ENCODE results near the gene CCK. TPM values are rescaled to one million over a fixed set of nuclear protein-coding genes. Genes with fewer than 3 reads are reported as not detected.

Gene CCK
- polyA plus RNA-seq, 1 experiment, result 3.7 TPM

GRCh38 chr3:42264399-42265058, 1.5 kb downstream of the CCK start:
- ChIA-PET CTCF (no interaction called here), POLR2A (no interaction called here)
- TF ChIP-seq, protein P1, sequence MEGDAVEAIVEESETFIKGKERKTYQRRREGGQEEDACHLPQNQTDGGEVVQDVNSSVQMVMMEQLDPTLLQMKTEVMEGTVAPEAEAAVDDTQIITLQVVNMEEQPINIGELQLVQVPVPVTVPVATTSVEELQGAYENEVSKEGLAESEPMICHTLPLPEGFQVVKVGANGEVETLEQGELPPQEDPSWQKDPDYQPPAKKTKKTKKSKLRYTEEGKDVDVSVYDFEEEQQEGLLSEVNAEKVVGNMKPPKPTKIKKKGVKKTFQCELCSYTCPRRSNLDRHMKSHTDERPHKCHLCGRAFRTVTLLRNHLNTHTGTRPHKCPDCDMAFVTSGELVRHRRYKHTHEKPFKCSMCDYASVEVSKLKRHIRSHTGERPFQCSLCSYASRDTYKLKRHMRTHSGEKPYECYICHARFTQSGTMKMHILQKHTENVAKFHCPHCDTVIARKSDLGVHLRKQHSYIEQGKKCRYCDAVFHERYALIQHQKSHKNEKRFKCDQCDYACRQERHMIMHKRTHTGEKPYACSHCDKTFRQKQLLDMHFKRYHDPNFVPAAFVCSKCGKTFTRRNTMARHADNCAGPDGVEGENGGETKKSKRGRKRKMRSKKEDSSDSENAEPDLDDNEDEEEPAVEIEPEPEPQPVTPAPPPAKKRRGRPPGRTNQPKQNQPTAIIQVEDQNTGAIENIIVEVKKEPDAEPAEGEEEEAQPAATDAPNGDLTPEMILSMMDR (IDR thresholded peaks at IDR 0.05; ENCODE audit: low read depth, low read length), result no peak
- no peak for DNase-seq (ENCODE audit: low read depth, low spot score)
- H3K4me3 ChIP-seq (ENCODE audit: low read depth, low read length), result no peak overlapping the region
- peaks cover 8% of the 10 kb centered on the region; the same call in 1 of the 2 replicates for H3K9me3 ChIP-seq (ENCODE audit: control insufficient read depth, insufficient read depth, low read length)
- no peak overlapping the region for H3K27ac ChIP-seq (ENCODE audit: low read depth, low read length)
- H3K27me3 ChIP-seq (ENCODE audit: control insufficient read depth, insufficient read depth, low read length), result peaks cover 59% of the 10 kb centered on the region

GRCh38 chr3:42263354-42264346, 2.3 kb downstream of the CCK start:
- TF ChIP-seq, protein P1 (IDR thresholded peaks at IDR 0.05; ENCODE audit: low read depth, low read length), result no peak
- Histone ChIP-seq H3K27ac (ENCODE audit: low read depth, low read length) (no peak overlapping the region), H3K27me3 (ENCODE audit: control insufficient read depth, insufficient read depth, low read length) (peaks cover 59% of the 10 kb centered on the region), H3K9me3 (ENCODE audit: control insufficient read depth, insufficient read depth, low read length) (peaks cover 8% of the 10 kb centered on the region; the same call in 1 of the 2 replicates), H3K4me3 (ENCODE audit: low read depth, low read length) (peak overlapping the region; percentile 17; the same call in 1 of the 2 replicates)
- POLR2A ChIA-PET, result no interaction called here
- CTCF ChIA-PET, result interaction anchor here (6.2 kb wide), 1 partner anchor 15 kb away, joined by 27 read pairs; no protein-coding TSS in a partner anchor
- DNase-seq (ENCODE audit: low read depth, low spot score), result no peak

DNA sequence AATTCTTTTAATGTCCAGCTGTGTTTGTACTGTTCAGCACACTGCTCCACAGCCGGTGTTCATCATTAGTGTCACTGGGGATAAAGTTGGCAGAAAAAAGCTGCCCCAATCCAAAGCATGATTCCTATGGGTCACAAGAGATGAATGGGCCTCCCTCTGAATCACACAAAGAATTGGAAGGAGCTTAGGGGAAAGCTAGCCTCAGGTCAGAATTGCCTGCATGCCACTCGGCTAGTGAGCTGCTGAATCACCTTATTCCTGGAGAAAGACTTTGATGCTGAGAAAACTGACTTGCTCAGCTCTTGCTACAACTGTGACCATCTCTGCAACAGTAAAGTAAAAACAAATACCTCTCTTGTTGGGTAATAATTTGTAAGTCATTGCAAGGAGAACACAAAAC, 3.5 kb downstream of the CCK start:
- Histone ChIP-seq H3K27ac (ENCODE audit: low read depth, low read length) (no peak overlapping the region), H3K9me3 (ENCODE audit: control insufficient read depth, insufficient read depth, low read length) (peaks cover 8% of the 10 kb centered on the region; the same call in 1 of the 2 replicates), H3K4me3 (ENCODE audit: low read depth, low read length) (no peak overlapping the region), H3K27me3 (ENCODE audit: control insufficient read depth, insufficient read depth, low read length) (peaks cover 50% of the 10 kb centered on the region)
- TF ChIP-seq, protein P1 (IDR thresholded peaks at IDR 0.05; ENCODE audit: low read depth, low read length), result no peak
- CTCF ChIA-PET, result interaction anchor here (0.8 to 6.2 kb wide), 2 partner anchors 14 to 821 kb away, joined by 3 to 27 read pairs; no protein-coding TSS in a partner anchor
- POLR2A ChIA-PET, result no interaction called here
- DNase-seq (ENCODE audit: low read depth, low spot score), result peak; percentile 60

DNA sequence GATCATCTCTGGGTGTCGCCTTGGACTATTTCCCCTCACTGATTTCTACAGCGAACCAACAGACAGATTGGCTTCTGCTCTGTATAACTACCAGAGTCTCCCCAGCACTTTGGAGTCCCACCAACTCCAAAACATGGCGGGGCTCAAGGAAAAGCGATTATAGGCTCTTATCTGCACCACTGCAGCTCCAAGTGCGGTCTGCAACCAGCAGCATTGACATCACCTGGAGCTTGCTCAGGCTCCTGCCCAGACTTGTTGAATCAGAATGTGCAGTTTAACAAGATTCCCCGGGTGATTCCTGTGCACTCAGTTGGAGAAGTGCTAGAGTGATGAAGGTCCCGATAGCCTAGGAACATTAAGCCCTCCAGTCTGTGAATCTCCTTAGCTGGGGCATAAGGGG, 9.0 kb downstream of the CCK start:
- no peak for DNase-seq (ENCODE audit: low read depth, low spot score)
- ChIA-PET CTCF (interaction anchor here (1.1 kb wide), 1 partner anchor 291 kb away, joined by 4 read pairs; no protein-coding TSS in a partner anchor), POLR2A (no interaction called here)
- no peak overlapping the region for H3K27ac ChIP-seq (ENCODE audit: low read depth, low read length)
- TF ChIP-seq, protein P1 (IDR thresholded peaks at IDR 0.05; ENCODE audit: low read depth, low read length), result no peak
- H3K27me3 ChIP-seq (ENCODE audit: control insufficient read depth, insufficient read depth, low read length), result peaks cover 19% of the 10 kb centered on the region
- H3K9me3 ChIP-seq (ENCODE audit: control insufficient read depth, insufficient read depth, low read length), result no peaks in the 10 kb centered on the region
- H3K4me3 ChIP-seq (ENCODE audit: low read depth, low read length), result no peak overlapping the region
